NCI-H1048 (cell line): ENCODE data around the gene SLC6A13.
"Not testable (repeated sequence)": the region's sequence is repeated elsewhere in the genome, so short reads cannot be mapped to it uniquely, and the experiment has no call there.

Source experiments
- DNase-seq: peaks from one replicate; lab custom pipeline; 2025; lab: John Stamatoyannopoulos, UW

SLC6A13 gene

DNA sequence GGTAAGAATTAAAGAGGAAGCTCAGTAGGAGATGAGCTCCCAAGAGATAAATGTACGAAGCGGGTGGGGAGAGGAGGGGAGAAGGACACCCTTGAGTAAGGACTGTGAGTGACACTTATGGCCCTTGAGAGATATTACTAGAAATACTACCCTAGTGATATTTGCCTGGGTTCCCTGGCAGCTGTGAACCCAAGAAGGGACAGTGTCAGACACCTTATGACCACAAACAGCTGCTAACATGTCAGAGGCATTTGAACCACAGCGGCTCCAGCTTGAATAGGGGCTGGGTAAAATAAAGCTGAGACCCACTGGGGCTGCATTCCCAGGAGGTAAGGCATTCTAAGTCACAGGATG lies 29.0 kb downstream of the SLC6A13 start:
- no peak for DNase-seq

DNA sequence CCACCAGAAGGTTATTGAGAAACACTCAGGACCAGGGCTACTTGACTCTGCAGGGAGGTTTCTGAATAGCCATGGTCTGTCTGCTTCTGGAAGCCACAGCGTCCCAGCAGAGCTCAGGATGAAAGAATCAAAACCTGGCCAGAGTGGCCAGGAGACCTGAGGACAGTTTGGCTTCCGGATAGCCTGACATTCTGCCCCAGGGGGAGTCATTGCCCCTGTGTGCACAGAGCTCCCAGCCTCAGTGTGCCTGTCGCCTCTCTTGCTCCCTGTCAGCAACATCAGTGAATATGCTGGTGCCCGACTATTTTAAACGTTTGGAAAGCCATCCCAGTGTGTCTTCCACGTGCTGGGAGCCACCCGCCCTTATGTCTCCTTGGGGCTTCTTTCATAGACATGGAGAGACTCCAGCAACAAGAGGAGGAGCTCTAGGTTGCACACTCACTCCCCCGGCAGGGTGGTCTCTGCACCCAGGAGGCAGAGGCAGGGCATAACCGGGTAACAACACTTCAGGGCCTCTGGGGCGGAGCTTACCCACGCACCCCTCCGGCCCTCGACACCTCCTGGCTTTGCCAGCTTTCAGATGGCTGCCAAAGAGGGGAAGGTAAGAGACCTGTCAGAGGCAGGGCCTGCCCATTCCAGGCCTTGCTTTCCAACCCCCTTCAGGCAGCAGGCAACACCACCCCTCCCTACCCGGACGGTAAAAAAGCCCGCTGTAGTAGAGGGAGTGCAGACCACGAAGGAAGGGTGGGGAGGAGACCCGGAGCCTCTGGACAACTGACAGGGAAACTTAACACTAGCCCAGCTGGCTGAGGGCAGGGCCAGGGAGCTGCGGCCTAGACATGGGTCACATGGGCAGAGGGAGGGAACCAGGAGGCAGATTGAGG lies 29.7 kb downstream of the SLC6A13 start:
- DNase-seq: no peak

DNA sequence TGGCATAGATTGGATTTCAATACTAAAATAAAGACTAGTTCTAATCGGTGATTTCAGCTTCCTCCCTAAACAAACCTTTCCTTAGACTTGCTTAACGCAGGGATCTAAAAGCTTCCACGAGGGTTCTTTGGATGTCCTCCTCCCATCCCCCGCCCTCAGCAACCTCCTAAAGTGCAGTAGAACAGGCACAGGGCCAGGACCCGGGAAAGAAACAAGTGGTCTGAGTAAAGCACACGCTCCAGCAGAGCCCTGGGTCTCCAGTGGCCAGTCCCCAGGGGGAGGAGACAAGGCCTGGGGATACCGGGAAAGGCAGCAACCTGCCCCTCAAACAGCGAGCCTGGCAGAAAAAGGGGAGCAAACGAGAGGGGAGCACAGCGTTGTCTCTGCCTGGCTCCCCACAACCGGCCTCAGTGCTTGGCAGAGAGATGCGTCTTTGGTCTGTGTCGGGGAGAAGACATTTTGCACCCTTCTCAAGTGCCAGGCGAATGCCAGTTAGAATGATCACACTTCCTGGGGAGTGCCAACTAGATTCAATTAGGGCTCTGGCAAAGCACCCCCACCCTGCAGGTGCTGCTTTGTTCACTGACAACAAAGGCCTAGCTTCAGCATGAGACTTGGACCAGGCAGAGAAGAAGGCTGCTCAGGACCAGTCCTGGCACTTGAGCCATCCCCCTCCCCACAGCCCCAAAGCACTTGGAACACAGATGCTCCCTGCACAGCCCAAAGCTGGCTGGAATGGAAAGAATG lies 31.5 kb downstream of the SLC6A13 start:
- no peak for DNase-seq

DNA sequence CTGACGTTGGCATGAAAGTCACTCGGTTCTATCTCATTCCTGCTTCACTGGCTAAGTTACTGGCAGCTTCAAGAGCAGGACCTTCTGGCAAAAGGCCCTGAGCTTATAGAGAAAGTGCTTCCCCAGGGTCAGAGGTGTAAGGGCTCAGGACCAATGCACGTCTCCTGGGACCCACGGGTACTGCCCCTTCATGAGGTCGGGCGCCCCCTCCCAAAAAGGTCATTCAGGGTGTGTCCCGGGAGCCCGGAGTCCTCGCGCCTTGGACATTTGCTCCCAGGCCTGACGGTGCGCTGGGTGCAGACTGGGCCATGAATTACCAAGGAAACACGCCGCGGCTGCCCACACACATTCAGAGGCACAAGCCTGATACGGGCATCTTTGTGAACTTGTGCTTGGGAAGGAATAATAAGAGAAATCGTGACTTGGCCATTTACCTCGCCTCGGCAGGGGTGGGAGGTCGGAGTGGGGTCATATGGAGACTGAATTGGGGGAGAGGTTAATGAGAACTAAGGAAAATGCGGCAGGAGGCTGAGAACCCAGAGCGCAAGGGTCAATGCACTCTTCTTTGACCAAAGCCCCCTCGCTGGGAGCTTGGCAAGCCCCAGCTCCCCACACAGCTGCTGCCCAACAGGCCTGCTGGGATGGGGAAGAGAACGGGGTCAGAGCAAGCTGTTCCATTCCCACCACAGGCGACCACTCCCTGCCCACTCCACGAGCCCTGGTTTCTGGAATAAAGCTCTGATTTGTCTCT lies 33.0 kb downstream of the SLC6A13 start:
- DNase-seq: no peak

DNA sequence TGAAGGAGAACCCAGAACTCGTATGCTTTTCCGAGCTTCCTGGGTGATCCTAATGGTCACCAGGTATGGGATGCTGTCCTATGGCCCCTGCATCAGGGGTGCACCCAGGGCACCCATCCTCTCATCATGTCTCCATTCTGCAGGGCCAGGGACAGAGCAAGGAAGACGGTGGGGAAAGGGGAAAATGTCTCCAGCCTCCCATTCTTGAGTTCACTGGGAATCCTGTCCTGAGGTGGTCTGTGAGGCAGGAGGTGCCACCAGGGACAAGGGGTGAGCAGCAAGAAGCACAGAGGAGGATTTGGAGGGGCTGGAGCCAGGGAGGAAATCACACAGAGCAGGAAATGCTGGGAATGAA lies 33.8 kb downstream of the SLC6A13 start:
- no peak for DNase-seq

DNA sequence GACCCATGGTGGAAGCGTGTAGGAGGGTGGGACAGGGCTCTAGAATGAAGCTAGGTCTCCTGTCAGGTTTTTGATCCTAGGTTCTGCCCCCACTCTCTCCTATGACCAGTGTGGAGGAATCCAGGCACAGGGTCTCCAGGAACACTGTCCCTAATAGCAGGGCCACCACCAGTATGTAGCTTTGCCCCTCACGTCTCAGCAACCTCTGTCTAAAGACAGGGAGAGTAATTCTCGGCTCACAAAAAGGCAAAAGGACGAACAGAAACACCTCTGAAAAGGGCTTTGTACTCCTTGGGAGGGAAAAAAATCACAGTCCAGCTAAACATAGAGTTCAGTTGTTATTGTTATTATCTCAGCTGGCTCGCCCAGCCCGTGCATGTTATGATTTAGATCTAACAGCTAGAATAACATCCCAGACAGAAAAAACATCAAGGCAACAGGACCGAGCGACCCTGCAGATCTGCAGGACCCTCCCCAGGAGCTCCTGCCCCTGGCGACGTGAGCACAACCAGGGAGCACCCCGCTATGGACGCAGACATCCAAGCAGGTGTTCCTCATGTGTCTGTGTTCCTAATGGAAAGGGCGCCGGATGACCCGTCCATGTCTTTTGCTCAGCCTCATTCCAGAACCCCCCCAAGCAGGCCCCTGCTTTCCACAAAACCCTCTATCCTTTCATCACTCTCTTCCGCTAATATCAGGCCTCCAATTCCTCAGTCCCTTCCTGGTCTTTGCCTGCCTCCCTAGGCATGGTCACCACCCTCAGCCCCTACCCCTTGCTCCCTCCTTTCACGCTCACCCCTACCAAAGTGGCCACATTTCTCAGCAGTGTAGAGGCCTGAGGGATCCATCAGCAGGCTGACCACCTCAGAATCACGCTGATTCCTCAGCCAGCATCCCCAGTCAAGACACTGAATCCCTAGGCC lies 34.5 kb downstream of the SLC6A13 start:
- DNase-seq: no peak

DNA sequence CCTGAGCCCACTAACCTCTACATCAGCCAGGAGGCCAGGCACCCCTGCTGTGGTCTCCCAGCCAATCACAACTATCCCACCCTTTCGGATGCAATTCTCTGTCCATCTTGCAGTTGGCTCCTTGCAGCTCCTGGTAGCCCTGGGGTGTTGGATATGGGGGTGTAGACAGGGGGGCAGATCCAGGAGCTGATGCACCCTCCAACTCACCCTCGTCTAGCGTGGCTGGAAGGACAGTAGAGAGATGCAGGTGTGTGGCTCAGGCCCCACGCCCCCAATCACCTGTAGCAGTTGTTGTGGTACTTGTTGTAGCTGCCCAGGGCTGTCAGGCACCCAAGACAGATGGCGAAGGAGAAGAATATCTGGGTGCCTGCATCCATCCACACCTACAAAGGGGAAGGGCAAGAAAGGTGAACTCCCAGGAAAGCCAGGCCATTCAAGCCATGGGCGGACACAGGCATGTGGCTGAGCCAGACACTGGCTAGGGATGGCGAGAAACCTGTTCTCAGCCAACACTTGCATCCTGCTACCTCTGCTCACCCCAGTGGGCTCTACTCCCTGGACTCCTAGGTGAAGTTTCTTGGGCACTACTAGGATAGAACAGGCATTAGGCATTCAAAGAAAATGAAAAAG lies 35.2 kb downstream of the SLC6A13 start:
- DNase-seq: no peak

DNA sequence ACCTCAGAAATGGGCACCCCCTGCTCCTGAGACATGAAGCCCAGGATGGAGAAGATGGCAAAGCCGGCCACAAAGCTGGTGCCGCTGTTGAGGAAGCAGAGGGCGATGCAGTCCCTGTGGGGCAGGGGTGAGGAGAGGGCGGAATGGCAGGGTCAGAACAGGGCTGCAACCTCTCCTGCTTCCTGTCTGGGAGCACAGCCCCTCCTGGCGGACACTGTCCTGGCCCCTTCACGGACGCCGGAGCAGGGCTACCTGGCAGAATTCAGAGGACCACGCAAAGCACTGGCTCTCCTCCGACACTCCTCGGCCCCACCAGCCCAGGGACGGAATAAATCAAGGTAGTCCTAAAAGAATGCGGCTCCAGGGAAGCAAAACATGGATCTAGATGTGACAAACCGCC lies 36.2 kb downstream of the SLC6A13 start:
- no peak for DNase-seq

DNA sequence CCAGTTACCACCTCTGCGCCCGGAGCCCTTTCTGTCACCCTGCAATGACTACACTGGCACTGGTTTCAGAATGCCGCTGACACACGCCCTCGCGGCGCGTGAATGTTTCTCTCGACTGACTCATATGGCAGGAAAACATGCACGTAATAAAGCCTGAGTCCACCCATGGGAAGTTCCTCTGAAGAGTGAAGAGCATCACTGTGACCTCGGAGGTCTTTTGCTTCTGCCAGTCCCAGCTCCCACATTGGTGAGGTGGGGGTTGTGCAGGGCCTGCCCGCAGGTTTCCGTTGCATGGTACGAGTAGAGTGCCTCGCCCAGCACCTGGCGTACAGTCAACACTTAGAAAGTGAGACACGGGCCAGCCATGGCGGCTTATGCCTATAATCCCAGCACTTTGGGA lies 37.6 kb downstream of the SLC6A13 start:
- DNase-seq: no peak

DNA sequence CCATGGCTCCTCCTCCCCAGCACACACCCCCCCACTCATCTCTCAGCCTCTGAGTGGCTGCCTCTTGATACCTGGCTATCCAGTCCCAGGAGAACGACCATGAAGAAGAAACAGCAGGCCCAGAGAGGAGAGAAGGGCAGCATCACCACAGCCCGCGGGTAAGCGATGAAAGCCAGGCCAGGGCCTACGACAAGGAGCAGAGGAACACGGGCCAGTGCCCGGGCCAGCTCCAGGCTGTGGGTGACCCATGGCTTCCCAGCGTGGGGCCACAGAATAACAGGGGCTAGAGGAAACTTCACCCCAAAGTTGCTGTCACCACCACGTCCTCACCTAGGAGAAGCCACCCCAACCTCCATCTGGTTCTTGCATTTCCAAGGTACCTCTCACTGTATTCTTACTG lies 38.3 kb downstream of the SLC6A13 start:
- DNase-seq: no peak

DNA sequence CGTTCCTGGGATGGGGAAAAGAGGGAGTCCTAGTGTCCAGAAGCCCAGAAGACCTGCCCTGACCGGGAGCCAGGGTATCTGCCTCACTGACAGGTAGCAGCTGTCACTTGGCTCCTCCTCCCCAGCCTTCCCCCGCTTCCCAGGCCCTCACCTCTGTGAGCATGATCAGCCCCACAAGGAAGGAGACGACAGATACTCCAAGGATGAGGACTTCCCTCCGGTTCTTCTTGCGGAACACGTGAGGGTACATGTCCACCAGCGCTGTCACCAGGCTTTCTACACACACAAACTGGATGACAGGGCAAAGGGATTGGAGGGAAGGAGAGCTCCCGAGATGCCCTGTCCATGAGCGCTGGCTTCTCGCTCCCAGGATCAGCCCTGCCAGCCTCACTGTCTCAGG lies 38.8 kb downstream of the SLC6A13 start:
- DNase-seq: no peak

DNA sequence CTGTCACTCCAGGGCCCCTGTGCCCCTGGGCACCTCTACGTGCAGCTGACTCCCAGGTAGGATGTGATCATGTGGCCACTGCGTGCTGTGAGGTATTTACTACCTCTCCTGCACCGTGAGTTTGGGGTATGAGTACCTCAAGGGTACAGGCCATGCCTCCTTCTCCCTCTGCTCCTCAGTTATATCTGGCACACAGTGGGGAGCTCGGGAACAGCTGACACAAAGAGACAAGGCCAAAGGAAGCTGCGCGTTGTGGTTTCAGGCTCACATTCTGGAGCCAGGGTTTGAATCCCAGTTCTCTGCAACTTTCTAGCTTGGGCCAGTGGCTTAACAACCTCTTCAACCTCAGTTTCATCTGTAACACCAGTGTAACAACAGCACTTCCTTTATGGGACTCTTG lies 40.9 kb downstream of the SLC6A13 start:
- DNase-seq: no peak

DNA sequence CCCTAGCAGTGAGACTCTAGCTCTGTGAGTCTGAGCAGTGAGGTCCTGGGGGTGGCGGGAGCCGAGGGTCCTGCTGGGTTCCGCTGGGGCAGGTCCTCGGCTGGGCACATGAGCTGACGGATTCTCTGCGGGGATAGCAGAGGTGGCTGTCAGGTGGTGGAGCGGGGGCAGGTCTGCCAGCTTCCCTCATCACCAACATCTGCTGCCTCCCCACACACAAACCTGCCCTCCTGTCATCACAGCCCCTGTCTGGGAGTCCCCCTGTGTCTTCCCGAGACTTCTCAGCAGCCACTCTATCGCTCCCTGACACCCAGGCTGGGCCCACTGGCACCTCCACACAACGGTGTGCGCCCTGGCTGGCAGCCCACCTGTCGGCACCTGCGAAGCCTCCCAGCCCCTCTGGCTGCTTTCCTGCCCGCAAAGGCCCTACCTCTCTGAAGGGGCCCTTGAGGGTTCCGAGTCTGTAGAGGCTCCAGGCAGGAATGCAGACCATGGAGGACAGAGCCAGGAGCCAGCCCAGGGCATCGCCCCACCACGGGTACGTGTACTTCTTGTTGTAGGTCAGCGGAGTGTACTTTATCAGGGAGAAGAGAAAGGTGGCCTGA lies 41.6 kb downstream of the SLC6A13 start:
- no peak for DNase-seq

DNA sequence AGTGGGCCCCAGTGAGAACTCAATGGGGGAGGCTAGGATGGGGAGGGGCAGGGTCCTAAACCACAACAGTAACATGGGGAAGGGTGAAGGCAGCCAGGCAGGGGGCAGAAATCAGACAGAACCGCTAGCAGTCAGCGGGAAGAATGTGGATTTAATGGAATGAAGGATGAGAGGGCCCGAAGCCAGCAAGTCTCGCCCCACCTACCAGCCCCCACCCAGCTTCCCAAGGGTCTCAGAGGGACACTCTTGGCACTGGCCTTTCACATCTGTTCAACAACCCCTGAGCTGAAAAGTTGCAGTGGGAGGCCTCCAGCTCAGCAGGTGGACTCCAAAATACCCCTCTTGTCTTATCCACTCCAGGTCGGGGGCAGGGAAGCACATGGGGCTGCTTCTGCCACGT lies 42.1 kb downstream of the SLC6A13 start:
- no peak for DNase-seq

DNA sequence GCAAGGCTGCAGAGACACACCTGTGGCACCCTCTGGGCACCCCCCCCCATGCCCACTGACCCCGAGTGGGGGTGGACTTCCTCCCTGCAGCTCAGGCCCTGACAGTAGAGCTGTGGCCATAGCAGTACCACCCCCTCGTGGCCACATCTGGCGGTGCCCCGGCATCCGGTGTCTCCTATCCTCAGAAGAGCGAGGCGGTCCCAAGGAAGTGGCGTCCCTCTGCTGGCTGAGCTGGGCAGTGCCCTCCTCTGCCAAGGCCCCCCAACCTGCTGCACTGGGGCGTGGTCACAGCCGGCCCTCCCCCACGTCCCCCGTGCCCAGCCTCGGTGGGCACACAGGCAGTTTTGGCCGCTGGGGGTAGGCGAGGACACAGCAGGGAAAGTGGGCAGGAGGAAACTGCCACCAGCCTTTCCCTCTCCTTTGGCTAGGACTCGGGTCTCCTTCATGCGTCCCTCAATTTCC lies 42.7 kb downstream of the SLC6A13 start:
- peak; percentile 26 for DNase-seq

DNA sequence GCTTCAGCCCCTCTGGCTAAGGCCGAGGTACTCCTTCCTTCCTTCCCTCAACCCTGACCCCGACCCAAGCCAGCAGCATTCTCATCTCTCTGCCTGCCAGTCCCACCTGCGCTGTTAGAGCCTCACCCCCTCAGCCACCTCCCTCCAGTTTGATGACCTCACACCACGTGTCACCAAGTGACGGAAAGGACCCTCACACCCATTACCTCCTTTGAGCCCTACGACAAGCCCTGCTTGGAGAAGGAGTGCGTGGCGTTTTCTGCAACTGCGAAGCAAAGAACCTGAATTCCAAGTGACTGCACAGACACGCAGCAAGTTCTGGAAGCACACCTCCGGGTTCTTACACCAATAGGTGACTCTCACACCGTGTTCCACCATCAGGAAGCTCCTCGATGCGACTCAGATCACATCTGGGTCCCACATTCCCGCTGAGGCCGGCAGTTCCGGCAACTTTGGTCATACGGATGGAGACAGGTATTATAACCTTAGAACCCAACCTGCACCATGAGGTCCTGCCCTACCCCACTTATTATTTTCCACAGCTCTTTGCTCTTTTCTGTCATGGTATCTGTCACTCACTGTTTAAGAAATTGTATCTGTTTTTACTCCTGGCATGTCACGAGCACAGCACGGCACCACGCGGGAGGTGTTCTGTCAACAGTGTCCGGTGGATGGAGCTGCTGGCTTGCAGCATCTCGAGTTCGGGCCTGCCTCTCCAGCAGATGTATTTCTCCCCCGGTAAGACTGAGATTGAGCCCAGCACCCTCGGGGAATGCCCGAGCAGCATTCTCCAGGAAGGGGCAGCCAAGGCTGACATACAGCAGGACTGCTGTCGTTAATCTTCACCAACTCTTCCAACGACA lies 43.7 kb downstream of the SLC6A13 start:
- DNase-seq: no peak

DNA sequence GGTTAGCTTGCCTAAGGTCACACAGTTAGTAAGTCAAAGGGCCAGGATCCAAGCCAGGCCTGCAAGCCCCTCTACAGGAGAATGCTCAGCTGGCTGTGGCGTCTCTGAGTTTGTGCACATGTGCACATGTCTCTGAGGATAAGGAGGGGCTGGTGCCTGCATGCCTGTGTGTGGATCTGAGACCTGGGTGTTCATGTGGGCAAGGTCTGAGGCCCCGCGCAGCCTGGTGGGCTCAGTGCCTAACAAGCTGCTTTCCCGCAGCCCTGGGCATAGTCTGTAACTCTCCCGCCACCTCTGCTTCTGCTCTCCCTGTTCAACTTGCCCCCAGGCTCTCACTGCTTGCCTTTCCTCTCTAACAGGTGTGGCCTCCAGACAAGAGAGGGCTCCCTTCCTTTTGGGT lies 44.4 kb downstream of the SLC6A13 start:
- DNase-seq: no peak

DNA sequence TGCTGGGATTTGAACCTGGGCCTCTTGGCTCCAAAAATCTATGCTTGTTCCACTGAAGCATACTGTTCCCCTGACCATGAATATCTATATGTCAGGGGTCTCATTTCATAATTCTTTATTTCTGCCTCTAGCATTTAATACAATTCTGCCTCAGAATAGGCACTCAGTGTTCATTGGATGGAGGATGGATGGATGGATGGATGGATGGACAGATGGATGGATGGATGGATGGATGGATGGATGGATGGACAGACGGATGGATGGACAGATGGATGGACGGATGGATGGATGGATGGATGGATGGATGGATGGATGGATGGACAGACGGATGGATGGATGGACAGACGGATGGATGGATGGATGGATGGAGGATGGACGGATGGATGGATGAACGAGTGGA lies 45.6 kb downstream of the SLC6A13 start:
- not testable (repeated sequence) for DNase-seq

DNA sequence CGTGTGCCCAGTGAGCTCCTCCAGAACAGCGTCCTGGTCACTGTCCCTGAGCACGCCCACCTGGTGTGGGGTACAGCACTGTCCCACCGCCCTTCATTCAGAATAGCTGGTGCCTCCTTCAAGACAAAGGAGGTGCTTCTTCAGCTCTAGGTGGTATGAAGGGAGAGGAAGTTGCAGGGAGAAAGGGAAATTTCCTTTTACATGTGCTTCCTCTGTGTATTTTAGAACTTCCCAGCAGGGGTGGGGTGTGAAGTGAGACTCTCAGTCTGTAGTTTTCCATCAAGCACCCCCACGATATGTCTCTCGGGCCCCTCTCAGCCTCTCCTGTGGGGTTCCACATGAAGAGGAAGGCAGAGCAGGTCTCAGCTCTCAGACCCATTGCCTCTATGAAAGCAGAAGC lies 47.5 kb downstream of the SLC6A13 start:
- DNase-seq: no peak
